ENCODE data around the gene MVB12B.

Gene MVB12B

DNA sequence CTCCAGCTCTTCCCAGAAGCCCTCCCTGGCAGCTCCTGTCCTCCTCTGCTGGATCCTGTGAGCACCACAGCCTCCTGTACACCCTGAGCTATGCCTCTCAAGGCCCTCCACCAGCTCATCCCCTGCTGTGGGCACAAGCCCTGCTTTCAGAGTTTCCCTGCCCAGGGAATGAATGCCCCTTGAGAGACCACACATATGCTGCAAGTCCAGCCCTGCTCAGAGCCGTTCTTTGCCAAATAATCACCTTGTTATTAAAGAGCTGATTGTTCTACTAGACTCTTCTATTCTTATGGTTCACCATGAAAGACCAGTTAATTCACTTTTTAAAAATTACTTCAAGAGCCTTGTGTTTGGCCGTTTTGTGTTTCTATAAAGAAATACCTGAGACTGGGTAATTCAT lies 121.5 kb downstream of the MVB12B start:
- H3K9ac ChIP-seq (ENCODE audit: low read length): no peak overlapping the region
- no peaks in the 10 kb centered on the region for H3K36me3 ChIP-seq (ENCODE audit: low read length)
- no peak overlapping the region for H2AFZ ChIP-seq (ENCODE audit: low read depth, low read length, severe bottlenecking)
- no peaks in the 10 kb centered on the region for H4K20me1 ChIP-seq (ENCODE audit: low read depth, low read length)
- no peaks in the 10 kb centered on the region for H3F3A ChIP-seq (ENCODE audit: insufficient read depth)
- no peaks in the 10 kb centered on the region for H3K27me3 ChIP-seq (ENCODE audit: low read length)
- H3K27ac ChIP-seq (ENCODE audit: low read depth, low read length): no peak overlapping the region
- no peaks in the 10 kb centered on the region for H3K79me2 ChIP-seq (ENCODE audit: insufficient read depth, low read length)
- no peak overlapping the region for H3K4me2 ChIP-seq (ENCODE audit: low read depth, low read length, poor library complexity, severe bottlenecking)
- TF ChIP-seq, protein P1, sequence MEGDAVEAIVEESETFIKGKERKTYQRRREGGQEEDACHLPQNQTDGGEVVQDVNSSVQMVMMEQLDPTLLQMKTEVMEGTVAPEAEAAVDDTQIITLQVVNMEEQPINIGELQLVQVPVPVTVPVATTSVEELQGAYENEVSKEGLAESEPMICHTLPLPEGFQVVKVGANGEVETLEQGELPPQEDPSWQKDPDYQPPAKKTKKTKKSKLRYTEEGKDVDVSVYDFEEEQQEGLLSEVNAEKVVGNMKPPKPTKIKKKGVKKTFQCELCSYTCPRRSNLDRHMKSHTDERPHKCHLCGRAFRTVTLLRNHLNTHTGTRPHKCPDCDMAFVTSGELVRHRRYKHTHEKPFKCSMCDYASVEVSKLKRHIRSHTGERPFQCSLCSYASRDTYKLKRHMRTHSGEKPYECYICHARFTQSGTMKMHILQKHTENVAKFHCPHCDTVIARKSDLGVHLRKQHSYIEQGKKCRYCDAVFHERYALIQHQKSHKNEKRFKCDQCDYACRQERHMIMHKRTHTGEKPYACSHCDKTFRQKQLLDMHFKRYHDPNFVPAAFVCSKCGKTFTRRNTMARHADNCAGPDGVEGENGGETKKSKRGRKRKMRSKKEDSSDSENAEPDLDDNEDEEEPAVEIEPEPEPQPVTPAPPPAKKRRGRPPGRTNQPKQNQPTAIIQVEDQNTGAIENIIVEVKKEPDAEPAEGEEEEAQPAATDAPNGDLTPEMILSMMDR (IDR thresholded peaks at IDR 0.05; ENCODE audit: insufficient read depth, low read length, poor library complexity, severe bottlenecking): no peak
- no peak for TF ChIP-seq EZH2phosphoT487 (conservative IDR thresholded peaks at IDR 0.05; ENCODE audit: low read length)
- no peaks in the 10 kb centered on the region for H3K9me3 ChIP-seq (ENCODE audit: insufficient read depth, low read length)
- H3K9me2 ChIP-seq (replicated peaks; ENCODE audit: insufficient read depth, low read length): no peaks in the 10 kb centered on the region
- H3K4me3 ChIP-seq (ENCODE audit: insufficient read depth, low read length, poor library complexity, severe bottlenecking): no peak overlapping the region

DNA sequence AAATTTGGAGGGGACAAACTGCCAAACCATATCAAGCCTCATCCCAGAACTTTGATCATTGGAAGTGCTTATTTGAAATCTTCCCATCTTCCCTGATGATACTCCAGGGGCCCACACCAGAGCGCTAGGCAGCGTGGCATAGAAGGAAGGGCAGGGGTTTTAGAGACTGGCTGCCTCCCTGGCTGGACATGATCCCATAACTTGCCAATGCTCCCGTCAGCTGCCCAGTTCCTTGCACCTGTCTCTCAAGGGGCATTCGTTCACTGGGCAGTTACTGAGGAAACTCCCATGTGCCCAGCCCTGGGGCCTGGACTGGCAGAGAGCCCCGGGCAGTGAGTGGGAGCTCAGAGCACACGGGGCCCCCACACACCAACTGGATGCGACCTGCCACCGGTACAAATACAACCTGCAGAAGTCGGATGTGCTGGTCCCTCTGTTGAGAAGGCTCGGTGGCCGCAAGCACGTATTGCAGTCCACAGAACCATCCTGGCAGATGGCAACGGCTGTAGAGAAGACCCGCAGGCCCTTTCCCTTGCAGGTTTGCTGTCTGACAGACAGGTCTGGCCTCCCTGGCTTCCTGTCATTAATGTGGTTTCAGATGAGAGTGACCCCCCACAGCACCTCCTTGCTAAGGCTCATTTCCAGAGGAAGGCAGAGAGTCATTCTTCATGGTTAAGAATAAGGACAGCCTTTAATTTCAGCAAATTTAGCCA lies 122.4 kb downstream of the MVB12B start:
- H3K9me2 ChIP-seq (replicated peaks; ENCODE audit: insufficient read depth, low read length): no peaks in the 10 kb centered on the region
- H3K79me2 ChIP-seq (ENCODE audit: insufficient read depth, low read length): no peaks in the 10 kb centered on the region
- no peak overlapping the region for H3K4me3 ChIP-seq (ENCODE audit: insufficient read depth, low read length, poor library complexity, severe bottlenecking)
- H3K9me3 ChIP-seq (ENCODE audit: insufficient read depth, low read length): no peaks in the 10 kb centered on the region
- no peak overlapping the region for H3K4me2 ChIP-seq (ENCODE audit: low read depth, low read length, poor library complexity, severe bottlenecking)
- no peak overlapping the region for H3K27ac ChIP-seq (ENCODE audit: low read depth, low read length)
- H3F3A ChIP-seq (ENCODE audit: insufficient read depth): no peaks in the 10 kb centered on the region
- TF ChIP-seq, protein P1 (IDR thresholded peaks at IDR 0.05; ENCODE audit: insufficient read depth, low read length, poor library complexity, severe bottlenecking): no peak
- TF ChIP-seq EZH2phosphoT487 (conservative IDR thresholded peaks at IDR 0.05; ENCODE audit: low read length): no peak
- H4K20me1 ChIP-seq (ENCODE audit: low read depth, low read length): no peaks in the 10 kb centered on the region
- H3K27me3 ChIP-seq (ENCODE audit: low read length): no peaks in the 10 kb centered on the region
- H3K36me3 ChIP-seq (ENCODE audit: low read length): no peaks in the 10 kb centered on the region
- H3K9ac ChIP-seq (ENCODE audit: low read length): no peak overlapping the region
- H2AFZ ChIP-seq (ENCODE audit: low read depth, low read length, severe bottlenecking): no peak overlapping the region

DNA sequence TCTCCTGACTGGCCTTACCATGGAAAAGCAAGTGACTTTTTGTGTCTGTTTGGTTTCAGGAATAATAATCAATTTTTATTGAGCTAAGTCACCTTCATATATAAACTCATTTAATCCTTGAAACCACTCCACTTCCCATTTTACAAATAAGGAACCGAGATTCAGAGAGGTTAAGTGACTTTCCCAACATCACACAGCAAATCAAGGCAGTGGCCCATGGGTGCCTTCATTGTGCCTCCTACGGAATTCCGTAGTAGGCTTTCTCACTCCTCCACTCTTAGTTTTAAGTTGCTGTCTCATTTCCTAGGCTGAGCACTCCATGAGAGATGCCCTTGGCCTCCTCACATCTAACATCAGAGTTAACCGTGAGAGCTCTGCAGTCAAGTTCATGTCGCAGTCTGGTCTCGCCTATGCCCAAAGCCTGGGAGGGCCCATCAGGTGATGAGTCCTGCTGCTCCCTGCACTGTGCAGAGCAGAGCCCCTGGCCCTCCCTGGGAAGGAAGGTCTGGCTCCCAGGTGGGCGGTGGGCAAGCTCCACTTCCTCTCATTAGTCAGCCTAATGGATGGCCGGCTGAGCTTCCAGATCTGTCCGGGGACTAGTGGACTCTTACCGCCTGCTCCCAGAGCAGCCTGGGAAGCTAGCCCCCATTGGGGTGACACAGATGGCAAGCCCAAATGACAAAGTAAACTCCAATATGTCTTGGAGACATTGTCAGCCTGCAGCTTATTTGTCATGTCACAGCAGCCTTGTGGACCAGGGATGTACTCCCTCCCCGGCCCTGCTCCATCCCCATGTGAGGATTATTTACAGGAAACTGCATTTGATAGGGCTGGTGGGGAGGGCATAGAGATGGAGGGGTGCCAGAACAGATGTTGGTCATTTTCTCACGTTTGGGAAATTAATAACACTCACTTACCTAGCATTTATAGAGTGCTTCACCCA lies 123.4 kb downstream of the MVB12B start:
- H4K20me1 ChIP-seq (ENCODE audit: low read depth, low read length): no peaks in the 10 kb centered on the region
- no peak overlapping the region for H3K27ac ChIP-seq (ENCODE audit: low read depth, low read length)
- H3K9me2 ChIP-seq (replicated peaks; ENCODE audit: insufficient read depth, low read length): no peaks in the 10 kb centered on the region
- H3K36me3 ChIP-seq (ENCODE audit: low read length): no peaks in the 10 kb centered on the region
- no peaks in the 10 kb centered on the region for H3K27me3 ChIP-seq (ENCODE audit: low read length)
- no peaks in the 10 kb centered on the region for H3K9me3 ChIP-seq (ENCODE audit: insufficient read depth, low read length)
- no peaks in the 10 kb centered on the region for H3K79me2 ChIP-seq (ENCODE audit: insufficient read depth, low read length)
- H2AFZ ChIP-seq (ENCODE audit: low read depth, low read length, severe bottlenecking): no peak overlapping the region
- H3K9ac ChIP-seq (ENCODE audit: low read length): no peak overlapping the region
- no peak overlapping the region for H3K4me2 ChIP-seq (ENCODE audit: low read depth, low read length, poor library complexity, severe bottlenecking)
- no peak for TF ChIP-seq EZH2phosphoT487 (conservative IDR thresholded peaks at IDR 0.05; ENCODE audit: low read length)
- TF ChIP-seq, protein P1 (IDR thresholded peaks at IDR 0.05; ENCODE audit: insufficient read depth, low read length, poor library complexity, severe bottlenecking): no peak
- no peaks in the 10 kb centered on the region for H3F3A ChIP-seq (ENCODE audit: insufficient read depth)
- H3K4me3 ChIP-seq (ENCODE audit: insufficient read depth, low read length, poor library complexity, severe bottlenecking): no peak overlapping the region

Data from SU-DHL-6 (cell line).